Midbrain (tissue), 1 donor: Measurements from ENCODE around the gene SPON1.

Source experiments
- DNase-seq: peaks from one replicate; lab custom pipeline; 2025; lab: John Stamatoyannopoulos, UW

The SPON1 gene

DNA sequence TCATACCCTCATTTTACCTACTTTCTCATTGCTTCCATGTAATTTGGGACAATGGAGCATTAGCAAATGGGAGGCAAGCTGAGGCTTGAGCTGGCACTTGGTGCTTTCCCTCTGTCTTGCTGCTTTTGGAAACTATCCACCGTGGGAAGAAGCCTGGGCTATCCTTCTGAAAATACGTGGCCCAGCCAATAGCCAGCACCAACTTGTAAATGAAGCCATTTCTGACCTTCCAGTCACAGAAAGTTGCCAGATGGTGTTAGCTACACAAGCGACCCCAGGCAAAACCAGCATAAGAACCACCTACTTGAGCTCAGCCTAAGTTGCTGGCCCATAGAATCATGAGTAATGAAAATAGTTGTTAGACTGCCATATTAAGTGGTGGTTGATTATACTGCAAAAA is 18.5 kb upstream of the SPON1 start:
- DNase-seq, result no peak

DNA sequence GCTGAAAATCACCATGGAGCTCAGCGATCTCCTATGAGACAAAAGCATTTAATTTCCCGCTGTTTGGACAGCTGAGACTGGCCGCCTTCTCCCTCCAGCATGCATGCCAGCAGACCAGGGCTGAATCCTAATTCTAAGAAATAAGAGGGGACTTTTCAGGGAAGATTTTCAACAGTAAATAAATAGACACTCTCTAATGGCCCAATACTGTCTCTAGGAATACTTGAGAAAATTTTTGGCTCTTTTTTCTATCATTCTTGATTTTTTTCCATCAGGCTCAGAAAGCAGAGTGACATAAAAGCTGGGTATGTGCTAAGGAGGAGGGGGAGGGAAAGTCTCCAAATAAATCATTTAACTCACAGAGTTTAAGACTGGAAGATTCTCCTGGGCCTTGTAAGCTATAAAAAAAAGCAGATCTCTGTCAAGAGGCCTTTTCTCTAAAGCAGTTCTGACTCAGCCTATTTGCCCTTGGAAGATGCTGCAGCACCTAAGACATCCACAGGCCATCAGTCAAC is 17.6 kb upstream of the SPON1 start:
- peak; percentile 49 for DNase-seq

GRCh38 chr11:13947379-13947778 is 15.1 kb upstream of the SPON1 start:
- no peak for DNase-seq

DNA sequence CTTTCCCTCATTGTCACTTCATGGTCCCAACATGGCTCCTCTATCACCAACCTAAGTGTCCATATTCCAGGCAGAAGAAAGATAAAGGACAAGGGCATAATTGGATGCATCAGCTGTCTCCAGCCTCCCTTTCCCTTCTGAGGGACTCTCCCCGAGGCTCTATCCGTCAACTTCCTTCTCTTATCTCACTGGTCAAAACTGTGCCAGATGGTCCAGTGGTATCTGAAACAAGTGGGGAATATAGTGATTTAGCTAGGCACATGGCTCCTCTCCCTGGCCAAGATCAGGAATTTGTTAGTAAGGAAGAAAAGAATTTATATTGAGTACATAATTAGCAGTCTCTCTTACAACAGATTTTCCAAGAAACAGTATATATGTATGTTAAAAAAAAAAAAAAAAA is 12.6 kb upstream of the SPON1 start:
- no peak for DNase-seq

- DNase-seq, result no peak
Observed at GRCh38 chr11:13952221-13952620, 10.3 kb upstream of the SPON1 start.

GRCh38 chr11:13952668-13953067 is 9.9 kb upstream of the SPON1 start:
- DNase-seq, result no peak

DNA sequence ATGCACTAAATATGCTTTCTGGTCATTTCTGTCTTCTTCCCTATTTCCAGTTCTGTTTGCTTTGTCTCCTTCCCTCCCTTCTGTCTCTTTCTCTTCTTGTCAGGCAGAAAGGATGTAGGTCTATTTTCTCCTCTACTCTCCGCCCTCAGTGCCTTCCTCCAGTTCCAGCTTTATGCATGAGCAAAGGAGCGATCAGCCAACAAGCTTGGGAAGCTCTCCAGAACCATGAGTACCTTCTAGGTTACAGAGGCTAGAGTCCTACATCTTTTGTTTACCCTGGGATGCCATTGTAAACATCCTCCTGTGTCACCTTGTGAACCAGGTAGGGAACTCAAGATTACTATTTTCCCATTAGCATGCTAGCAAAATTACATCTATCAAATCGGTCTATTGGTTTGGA is 7.9 kb upstream of the SPON1 start:
- DNase-seq, result no peak

GRCh38 chr11:13955971-13956421 is 6.5 kb upstream of the SPON1 start:
- peak; percentile 66 for DNase-seq

DNA sequence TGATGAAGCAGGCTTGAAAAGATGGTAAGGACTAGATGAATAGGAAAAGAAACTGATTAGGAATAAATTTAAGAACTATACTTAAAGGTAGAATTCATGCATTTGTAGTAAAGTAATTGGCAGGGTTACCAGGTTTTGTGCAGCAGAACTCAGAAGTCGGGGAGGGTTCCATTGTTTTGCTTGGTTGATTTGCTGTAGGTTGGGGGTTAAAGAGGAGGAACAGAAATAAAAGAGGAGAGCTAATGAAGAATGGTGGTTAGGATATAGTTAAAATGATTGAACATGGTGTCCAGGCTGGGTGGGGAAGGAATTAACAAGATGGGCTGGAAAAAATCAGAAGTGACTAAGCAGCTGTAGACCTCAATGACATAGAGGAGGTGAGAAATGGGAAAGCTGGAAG is 5.5 kb upstream of the SPON1 start:
- DNase-seq, result no peak

DNA sequence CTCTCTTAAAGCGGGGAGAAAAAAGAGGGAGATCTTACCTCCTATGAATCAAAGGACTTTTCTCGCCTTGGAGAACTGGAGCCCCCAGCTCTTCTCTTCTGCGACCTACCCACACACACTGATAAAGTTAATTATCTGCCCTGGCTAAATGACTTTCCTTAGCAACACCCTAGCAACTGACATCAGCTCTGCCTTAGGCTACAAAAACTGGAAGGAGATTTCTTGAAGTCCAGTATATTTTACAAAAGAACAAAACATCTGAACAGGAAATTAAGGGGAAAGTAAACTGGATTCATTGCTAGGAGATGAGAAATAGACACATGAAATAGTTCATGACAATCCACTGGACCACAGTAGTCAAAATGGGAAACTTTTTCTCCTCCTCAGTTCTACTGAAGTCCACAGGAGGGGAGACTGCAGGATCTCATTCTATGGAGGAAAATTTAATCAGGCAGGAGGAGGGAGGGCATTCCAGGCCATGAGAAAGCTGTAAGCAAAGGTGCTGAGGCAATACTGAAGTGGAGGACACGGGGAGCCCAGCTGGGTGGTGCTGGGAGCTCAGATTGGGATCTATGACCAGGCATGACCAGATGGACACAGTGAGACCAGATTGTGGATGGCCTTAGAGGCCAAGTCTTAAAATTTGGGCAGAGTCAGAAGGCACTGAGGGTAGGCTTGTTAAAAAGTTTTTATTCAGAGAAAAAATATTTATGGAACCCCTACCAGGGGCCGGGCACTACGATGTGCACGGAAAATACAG is 3.7 kb upstream of the SPON1 start:
- DNase-seq, result no peak

DNA sequence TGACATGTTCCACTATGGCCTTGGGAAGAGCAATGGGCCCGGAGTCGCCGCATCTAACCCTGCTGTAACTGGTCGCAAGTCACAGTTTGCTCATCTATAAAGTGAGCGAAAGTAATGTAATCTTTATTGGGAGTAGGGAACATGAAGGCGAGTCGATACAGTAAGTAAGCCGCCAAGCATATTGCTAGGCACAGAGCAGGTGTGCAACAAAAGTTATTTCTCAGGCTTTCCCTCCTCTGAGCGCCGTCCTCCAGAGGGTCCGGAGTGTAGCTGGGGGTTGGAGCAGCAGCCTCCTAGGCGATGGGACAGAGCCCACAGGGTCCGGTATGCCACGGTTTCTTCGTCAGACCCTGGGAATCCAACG is 343 bp upstream of the SPON1 start:
- DNase-seq, result no peak

DNA sequence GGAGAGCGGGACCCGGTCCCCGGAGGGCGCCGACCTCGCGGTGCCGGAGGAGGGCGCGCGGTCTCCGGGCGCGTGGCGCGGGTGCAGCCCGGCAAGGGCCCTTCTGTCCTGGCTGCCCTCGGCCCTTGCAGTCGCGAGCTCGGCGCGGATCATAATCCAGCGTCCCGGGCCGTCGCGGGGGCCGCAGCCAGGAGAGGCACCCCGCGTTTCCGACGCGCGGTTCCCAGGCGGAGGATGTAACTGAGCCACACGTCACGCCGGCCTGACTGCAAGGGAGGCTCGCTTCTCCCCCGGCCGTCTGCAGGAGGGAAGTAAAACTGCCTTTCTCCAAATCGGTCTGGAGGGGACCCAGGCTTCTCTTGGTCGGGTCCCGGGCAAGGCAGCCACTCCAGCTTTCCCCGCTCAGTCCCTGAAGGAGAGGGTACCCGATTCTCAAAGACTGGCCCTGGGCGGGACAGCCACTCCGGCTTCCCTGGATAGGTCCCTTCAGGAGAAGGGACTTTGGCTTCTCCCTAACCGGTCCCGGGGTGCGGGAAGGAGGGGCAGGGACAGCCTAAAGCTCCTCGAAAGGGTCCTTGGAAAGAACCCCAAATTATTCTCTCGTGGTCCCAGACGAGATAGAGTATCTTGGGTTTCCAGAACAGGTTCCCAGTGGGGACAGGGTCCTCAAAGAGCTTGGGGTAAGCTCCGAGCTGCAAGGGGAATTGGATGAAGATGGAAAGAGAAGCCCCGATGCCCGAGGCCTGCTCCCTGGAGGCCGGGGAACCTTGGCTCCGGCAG is 836 bp downstream of the SPON1 start:
- no peak for DNase-seq

DNA sequence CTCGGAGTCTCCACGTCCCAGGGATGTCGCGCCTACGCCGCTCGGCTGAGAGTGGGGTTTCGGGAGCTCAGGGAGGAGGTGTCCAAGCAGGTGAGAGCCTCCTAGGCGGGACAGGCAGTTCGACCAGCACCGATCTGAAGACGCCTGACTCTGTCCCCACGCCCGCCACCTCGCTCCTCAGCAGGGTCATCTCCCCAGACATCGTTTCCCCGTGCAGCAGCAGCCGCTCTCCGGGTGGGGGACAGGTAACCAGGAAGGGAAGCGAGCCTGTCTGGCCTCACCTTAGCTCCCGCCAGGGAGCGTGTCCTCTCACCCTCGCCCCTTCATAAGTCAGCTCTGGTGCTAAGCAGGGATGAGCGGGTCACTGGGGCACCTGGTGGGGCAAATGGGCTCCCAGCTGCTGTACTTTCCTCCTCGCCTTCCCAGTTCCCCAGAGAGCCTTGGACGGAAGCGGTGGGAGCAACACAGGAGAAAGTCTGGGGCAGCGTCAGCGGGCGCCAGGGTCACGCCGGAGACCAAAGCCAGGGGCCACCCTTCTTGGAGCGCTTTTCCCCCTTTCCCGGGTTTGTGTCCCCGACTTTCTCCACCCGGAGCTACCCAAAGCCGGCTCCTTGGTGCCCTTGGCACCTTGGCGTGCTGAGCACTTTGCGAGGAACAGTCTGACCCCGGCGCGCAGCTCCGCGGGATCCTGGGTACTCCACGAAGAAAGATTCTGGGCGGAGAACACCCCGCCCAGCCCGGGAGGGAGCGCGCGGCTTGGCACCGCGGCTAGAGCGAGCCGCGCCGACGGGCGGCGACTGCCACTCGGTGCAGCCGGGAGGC is 1.6 kb downstream of the SPON1 start:
- DNase-seq, result peak; percentile 37

- DNase-seq, result no peak
Observed at GRCh38 chr11:13964771-13965074, 2.2 kb downstream of the SPON1 start.

DNA sequence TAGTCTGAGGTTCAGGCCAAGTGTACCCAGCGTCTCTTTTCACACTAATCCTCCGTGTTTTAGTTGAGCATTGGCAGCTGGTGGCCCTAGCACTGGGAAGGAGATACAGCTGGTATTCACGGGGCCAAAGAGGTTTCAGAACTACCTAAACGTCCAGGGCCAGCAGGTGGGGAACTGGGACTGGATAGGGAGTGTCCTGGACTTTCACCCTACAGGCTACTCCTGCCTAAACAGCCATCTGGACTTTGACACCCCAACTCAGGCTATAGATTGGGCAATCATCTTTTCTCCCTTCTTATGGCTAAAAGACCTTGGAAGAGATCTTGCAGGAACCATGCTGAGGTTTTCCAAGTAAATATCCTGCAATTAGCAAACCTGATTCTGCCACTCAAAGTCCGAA is 2.8 kb downstream of the SPON1 start:
- peak; percentile 47 for DNase-seq

DNA sequence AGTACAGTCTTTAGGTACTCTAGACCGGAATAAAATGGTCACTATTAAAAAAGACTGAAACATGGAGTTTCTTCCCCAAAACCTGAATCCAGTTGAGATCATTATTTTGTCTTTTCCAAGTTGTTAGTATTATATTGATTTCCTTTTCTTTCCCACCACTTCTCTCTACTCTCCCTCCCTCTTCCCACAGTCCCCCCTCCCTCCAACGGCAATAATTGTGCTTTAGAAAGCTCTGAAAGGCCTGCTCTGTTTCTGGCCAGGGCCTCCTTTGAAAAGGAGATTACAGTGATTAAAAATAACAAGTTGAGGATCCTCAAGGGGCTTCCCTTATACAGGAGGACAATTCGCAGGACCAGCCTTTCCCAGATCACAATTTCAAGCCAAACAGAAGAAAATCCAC is 3.5 kb downstream of the SPON1 start:
- peak; percentile 41 for DNase-seq

- no peak for DNase-seq
Observed at GRCh38 chr11:13966486-13966885, 4.0 kb downstream of the SPON1 start.

DNA sequence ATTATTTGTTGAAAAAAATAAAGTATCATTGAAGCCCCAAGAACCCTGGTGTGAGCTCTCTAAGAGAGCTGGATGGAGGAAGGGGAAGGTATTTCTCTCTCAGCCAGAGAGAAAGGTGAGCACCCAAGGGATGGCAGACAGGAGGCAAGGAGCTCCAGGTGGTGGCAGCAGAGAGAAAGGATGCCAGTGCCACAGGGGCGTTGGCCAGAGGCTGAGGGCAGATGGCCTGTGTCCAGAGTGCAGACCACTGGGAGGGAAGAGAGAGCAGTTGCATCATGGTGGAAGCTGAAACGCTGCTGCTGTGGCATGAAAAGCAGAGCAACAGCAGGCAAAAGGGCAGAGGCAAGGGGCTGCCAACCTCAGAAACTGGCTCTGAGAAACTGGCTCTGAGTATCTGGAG is 8.5 kb downstream of the SPON1 start:
- peak; percentile 8 for DNase-seq

DNA sequence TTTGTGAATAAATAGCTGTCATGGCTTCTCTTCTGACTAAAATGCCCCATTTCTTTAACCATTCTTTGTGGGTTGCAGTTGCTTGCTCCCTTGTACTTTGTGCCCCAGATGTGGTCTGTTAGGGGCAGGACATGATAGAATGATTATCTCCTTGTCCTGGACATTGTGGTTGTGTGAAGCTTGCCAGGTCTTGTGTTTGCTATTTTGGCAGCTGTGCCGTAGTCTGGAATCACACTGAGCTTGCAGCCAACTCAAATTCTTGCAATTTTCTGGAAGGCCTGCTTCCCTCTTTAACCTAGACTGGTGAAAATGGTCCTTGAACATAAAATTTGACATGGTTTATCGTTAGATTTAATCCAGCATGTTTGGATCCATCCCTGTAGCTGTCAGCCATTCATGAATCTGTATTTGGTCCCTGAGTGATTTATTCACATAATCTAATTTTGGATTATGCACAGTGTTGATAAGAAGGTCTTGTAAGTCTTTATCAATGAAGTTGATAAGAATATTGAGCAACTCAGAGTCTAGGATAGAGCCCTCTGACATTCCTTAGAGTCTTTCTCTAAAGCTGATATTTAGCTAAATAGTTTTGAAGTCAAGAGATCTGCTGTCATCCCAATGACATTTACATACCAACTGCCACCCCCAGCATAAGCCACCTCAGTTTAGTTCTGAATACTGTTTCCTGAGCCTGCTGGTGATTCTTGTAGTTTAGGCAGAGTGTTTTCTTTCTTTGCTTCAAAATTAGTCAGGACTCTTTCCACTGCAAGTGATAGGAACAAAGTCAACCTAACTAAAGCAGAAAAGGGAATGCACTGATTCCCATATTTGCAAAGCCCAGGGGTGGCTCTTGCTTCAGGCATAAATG is 9.8 kb downstream of the SPON1 start:
- DNase-seq, result no peak

GRCh38 chr11:13972944-13973343 is 10.4 kb downstream of the SPON1 start:
- DNase-seq, result no peak

DNA sequence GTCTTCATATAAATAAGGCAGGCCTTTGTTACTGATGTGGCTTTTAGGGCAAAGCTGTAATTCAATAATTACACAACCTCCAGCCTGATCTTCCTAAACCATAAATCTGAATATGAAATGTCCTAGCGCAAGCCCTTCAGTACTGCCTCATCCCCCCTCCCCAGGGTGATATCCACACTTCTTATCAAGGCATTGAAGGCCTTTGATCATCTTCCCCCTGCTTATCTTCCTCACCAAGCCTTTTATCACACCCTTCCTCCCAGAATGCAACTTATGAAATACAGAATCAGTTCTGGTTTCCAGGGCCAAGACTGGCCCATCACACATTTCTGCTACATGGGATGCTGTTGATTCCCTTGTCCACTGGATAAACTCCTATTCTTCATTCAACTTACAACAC is 12.1 kb downstream of the SPON1 start:
- no peak for DNase-seq
